ENCODE results near the gene POU2AF1.

DNA sequence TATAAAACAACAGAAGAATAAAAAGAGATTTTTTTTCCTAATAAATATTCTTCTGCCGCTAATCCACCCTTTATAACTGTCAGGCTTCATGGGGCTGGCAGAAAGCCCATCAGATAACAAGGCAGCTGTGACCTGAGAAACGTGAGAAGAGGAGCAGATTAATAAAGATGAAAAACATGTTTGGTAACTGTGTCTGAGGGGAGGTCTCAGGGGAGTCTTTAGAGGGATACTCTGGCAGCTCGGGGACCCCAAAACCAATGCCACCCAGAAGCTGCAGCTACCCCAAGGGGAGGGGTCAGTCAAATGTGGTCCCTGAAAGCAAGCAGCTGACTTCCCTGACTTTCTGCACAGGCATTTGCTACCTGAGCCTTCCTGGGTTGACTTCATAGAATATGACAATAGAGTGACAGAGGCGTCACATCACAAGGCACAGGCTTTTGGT, 48.4 kb upstream of the POU2AF1 start:
- TF ChIP-seq, protein P1, sequence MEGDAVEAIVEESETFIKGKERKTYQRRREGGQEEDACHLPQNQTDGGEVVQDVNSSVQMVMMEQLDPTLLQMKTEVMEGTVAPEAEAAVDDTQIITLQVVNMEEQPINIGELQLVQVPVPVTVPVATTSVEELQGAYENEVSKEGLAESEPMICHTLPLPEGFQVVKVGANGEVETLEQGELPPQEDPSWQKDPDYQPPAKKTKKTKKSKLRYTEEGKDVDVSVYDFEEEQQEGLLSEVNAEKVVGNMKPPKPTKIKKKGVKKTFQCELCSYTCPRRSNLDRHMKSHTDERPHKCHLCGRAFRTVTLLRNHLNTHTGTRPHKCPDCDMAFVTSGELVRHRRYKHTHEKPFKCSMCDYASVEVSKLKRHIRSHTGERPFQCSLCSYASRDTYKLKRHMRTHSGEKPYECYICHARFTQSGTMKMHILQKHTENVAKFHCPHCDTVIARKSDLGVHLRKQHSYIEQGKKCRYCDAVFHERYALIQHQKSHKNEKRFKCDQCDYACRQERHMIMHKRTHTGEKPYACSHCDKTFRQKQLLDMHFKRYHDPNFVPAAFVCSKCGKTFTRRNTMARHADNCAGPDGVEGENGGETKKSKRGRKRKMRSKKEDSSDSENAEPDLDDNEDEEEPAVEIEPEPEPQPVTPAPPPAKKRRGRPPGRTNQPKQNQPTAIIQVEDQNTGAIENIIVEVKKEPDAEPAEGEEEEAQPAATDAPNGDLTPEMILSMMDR (IDR thresholded peaks at IDR 0.05), result no peak
- TF ChIP-seq POLR2AphosphoS5 (IDR thresholded peaks at IDR 0.05) (no peak), POLR2A (IDR thresholded peaks at IDR 0.05) (no peak)

All from breast epithelium (tissue), 3 donors.